NCI-H2029 treated with DMSO at 0.1 percent for 48 hours (cell line): ENCODE measurements around the gene EPHA10.

Experiments
- DNase-seq: peaks from one replicate; lab custom pipeline; 2025; lab: John Stamatoyannopoulos, UW

The EPHA10 gene

DNA sequence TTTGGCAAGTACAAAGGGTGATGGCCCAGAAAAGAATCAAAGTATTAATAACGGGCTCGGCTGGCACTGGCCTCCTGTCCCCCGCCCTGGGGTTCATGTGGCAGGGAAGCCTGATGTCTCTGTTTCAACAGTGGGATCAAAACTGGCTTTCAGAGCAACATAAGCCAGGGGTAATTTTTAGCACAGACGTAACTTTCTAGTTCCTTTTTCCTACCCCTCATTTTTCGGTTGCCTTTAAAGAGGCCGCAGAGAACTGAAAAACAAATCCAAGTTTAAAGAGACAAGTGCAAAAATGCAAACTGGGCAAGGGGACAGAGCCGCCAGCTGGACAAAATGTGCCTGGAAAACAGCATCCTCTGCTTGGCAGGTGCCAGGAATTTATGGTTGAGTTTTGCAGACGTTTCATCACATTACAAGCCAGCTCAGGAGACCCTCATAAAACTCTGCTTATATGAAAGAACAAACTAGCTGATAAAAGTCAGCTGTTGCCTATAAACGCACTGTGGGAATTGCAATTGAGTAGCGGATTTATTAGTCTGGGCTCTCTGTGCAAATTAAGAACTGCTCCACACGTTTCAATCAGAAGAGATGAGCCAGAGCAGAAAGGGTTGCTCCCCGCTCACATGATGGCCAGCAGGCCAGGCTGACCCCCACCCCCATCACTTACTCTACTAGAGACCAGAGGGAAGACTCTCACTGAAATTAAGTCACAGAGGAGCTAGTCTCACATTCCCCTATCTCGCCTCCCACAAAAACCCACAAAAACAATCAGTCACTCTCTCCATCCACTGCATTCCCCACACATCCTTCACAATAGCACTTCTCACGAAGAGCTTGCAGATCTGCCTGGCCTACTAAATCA, 88.4 kb downstream of the EPHA10 start:
- no peak for DNase-seq

DNA sequence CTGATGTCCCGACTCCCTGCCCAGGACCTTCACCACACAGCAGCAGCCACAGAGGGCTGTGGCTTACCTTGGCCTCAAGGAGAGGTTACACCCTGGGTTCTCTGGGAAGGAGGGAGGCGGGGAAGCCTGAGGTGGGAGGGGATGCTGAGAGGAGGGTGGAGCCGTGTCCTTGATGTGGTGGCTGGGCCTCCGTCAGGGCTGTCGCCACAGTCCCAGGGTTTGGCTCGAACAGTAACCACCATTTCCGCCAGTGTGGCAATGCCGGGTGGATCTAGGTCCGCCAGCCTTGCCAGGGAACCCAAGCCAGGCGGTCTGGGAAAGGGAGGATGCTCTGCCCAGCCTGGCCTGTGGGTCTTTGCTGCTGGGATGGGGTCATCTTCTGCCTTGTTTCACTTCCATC, 91.0 kb downstream of the EPHA10 start:
- no peak for DNase-seq

- no peak for DNase-seq
Measured at GRCh38 chr1:37672136-37672870, 92.6 kb downstream of the EPHA10 start.

DNA sequence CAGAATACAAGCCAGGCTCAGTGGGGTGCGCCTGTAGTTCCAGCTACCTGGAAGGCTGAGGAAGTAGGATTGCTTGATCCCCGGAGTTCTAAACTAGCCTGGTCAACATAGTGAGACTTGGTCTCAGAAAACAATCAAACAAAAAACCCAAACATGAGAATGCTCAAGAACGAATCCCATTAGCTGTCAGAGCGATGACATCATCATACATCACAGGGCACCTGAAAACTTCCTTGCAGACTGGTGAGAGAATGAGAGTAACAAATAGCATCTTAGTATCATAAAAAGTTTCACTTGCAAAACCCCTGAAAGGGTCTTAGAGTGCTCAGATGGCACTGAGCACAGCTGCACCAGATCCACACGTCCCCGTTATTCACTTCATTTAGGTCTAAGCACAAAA, 93.7 kb downstream of the EPHA10 start:
- DNase-seq: no peak

DNA sequence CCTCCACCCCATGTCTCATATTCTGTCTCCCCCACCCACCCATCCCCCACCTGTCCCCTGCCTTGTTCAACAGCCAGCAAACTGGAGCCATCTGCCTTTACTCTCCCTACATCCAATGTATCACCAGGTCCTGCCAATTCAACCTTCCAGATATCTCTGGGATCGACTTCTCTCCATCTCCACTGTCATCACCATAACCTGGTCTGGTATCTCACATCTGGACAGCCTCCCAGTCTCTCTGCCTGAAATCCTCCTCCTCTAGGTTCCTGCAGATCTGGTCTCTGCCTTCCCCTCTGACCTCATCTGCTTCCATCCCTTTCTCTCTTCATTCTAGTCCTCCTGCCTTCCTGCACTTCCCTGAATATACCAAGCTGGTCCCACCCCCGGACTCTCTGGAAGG, 94.8 kb downstream of the EPHA10 start:
- DNase-seq: no peak

DNA sequence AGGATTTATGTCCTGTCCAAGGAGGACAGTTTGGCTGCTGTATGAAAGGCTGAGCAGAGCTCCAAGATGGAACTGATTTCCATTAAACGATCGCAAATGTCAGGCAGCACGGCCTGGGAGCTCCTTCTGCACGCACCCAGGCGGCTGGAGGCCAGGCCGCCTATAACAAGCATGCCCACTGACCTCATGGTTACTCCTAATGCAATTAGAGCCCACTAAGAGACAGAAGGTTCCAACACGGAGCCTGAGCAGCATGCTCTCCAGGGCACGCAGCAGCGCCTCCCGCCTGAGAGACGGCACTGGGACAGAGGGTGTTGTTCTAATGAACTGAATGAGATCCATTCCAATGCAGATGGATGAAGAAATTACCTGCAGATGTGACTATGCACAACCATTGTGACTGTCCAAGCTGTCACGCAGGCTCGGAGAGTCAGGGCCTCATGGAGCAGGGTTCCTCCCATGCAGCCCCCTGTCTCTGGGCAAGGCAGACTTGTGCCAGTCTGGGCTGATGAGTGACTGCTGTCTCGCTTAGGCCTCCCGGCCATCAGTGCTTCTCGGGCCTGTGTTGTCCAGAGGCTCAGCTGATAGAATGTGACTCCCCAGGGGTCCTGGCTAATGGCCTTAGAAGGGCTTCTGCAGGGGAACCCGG, 97.8 kb downstream of the EPHA10 start:
- DNase-seq: no peak

- DNase-seq: no peak
Measured at GRCh38 chr1:37666241-37666867, 98.6 kb downstream of the EPHA10 start.
